K562 (cell line): Measurements from ENCODE around the gene MIEF1. TPM values are rescaled to one million over a fixed set of nuclear protein-coding genes. Genes with fewer than 3 reads are reported as not detected.

Experiments
- BRF1 ChIP-seq: IDR thresholded peaks from 3 replicates; pipeline ENCODE4 v1.6.1; 2011; ENCODE audit warnings: borderline replicate concordance, mild to moderate bottlenecking; ENCODE audit not compliant: insufficient read length; ENCODE audit errors: extremely low read depth
- CBX5 ChIP-seq: IDR thresholded peaks from 2 replicates; pipeline ENCODE4 v1.6.1; 2014; ENCODE audit warnings: low read depth, borderline replicate concordance
- CC2D1A ChIP-seq: fragments of 450-650 bp; IDR thresholded peaks from 2 replicates; pipeline ENCODE4 v1.6.1; 2017; ENCODE audit warnings: mild to moderate bottlenecking
- CREB1 ChIP-seq, 2 experiments: sonication (generic) in 1 of 2; formaldehyde crosslinking in 1 of 2; IDR thresholded peaks; 2 replicates each; pipeline versions ENCODE4 v1.6.1 to v1.8.0; 2012 to 2022; ENCODE audit warnings: inconsistent platforms in 1 of 2, mild to moderate bottlenecking in 1 of 2, missing genetic modification reagents in 1 of 2, moderate library complexity in 1 of 2
- DMBX1 ChIP-seq: fragments of 250-450 bp; sonication (Bioruptor Pico); IDR thresholded peaks from 2 replicates; pipeline ENCODE4 v1.8.0; 2022; ENCODE audit warnings: inconsistent platforms, mild to moderate bottlenecking, moderate library complexity, borderline replicate concordance
- EP400 ChIP-seq: fragments of 450-650 bp; IDR thresholded peaks from 2 replicates; pipeline ENCODE4 v1.6.1; 2017; ENCODE audit warnings: antibody characterized with exemption, mild to moderate bottlenecking, moderate library complexity
- GATAD2A ChIP-seq: fragments of 450-650 bp; IDR thresholded peaks from 2 replicates; pipeline ENCODE4 v1.6.1; 2017
- KDM2B ChIP-seq: fragments of 250-450 bp; sonication (Bioruptor Pico); IDR thresholded peaks from 2 replicates; pipeline ENCODE4 v1.8.0; 2021; ENCODE audit warnings: mild to moderate bottlenecking, moderate library complexity
- KLF13 ChIP-seq: fragments of 450-650 bp; IDR thresholded peaks from 2 replicates; pipeline ENCODE4 v1.6.1; 2016; ENCODE audit warnings: missing genetic modification characterization, low read depth, mild to moderate bottlenecking, missing compliant biosample characterization, moderate library complexity, borderline replicate concordance
- LEF1 ChIP-seq: fragments of 450-650 bp; IDR thresholded peaks from 2 replicates; pipeline ENCODE4 v1.6.1; 2016; ENCODE audit warnings: mild to moderate bottlenecking
- PHB2 ChIP-seq: fragments of 450-650 bp; IDR thresholded peaks from 2 replicates; pipeline ENCODE4 v1.6.1; 2017; ENCODE audit warnings: low read depth
- RB1 ChIP-seq: fragments of 450-650 bp; IDR thresholded peaks from 2 replicates; pipeline ENCODE4 v1.6.1; 2017; ENCODE audit warnings: low read depth, mild to moderate bottlenecking
- RBM25 ChIP-seq: fragments of 200-400 bp; formaldehyde crosslinking; IDR thresholded peaks from 2 replicates; pipeline ENCODE4 v1.6.1; 2018; ENCODE audit warnings: low read length, low read depth, moderate library complexity; ENCODE audit not compliant: severe bottlenecking
- SMAD4 ChIP-seq: fragments of 250-450 bp; sonication (Bioruptor Pico); conservative IDR thresholded peaks from 2 replicates; pipeline ENCODE4 v1.8.0; 2021; ENCODE audit warnings: inconsistent platforms, mild to moderate bottlenecking, moderate library complexity
- TEAD1 ChIP-seq, 2 experiments: fragments of 450-650 bp in 1 of 2; sonication (generic) in 1 of 2; formaldehyde crosslinking; IDR thresholded peaks; 2 replicates each; pipeline versions ENCODE4 v1.4.0 to v1.8.0; 2020 to 2022; ENCODE audit warnings: mild to moderate bottlenecking in 2 of 2, missing genetic modification reagents in 1 of 2
- TFE3 ChIP-seq: fragments of 450-650 bp; formaldehyde crosslinking; IDR thresholded peaks from 2 replicates; pipeline ENCODE4 v1.4.0; 2020; ENCODE audit warnings: mild to moderate bottlenecking, mixed read lengths
- TSHZ1 ChIP-seq: fragments of 250-450 bp; sonication (Bioruptor Pico); IDR thresholded peaks from 2 replicates; pipeline ENCODE4 v1.4.0; 2020; ENCODE audit warnings: mild to moderate bottlenecking, moderate library complexity
- U2AF2 ChIP-seq: fragments of 200-400 bp; formaldehyde crosslinking; optimal IDR thresholded peaks from 2 replicates; pipeline ENCODE3; 2017; ENCODE audit warnings: low read depth, mild to moderate bottlenecking, low read length
- YY1 ChIP-seq, 3 experiments: IDR thresholded peaks; 2 replicates each; pipeline ENCODE4 v1.6.1; 2011; ENCODE audit warnings: low read length in 2 of 3, mild to moderate bottlenecking in 2 of 3, moderate library complexity in 2 of 3, borderline replicate concordance in 1 of 3, control low read depth in 1 of 3, low read depth in 1 of 3; ENCODE audit not compliant: insufficient read depth in 3 of 3, insufficient replicate concordance in 2 of 3, control insufficient read depth in 1 of 3, insufficient read length in 1 of 3; ENCODE audit errors: extremely low read depth in 1 of 3
- ZNF12 ChIP-seq: sonication (generic); formaldehyde crosslinking; IDR thresholded peaks from 2 replicates; pipeline ENCODE4 v1.4.0; 2020; ENCODE audit warnings: mild to moderate bottlenecking, missing genetic modification reagents
- ZNF174 ChIP-seq: fragments of 250-450 bp; sonication (Bioruptor Pico); IDR thresholded peaks from 2 replicates; pipeline ENCODE4 v1.4.0; 2020; ENCODE audit warnings: mild to moderate bottlenecking
- ZNF239 ChIP-seq: fragments of 250-450 bp; sonication (Bioruptor Pico); IDR thresholded peaks from 2 replicates; pipeline ENCODE4 v1.4.0; 2020; ENCODE audit warnings: mild to moderate bottlenecking
- ZNF766 ChIP-seq: fragments of 200-800 bp; sonication (Bioruptor generic); conservative IDR thresholded peaks from 2 replicates; pipeline ENCODE4 v1.6.1; 2016; ENCODE audit warnings: missing genetic modification characterization, missing compliant biosample characterization
- ZNF780A ChIP-seq: fragments of 250-450 bp; sonication (Bioruptor Pico); IDR thresholded peaks from 2 replicates; pipeline ENCODE4 v1.5.0; 2021; ENCODE audit warnings: mild to moderate bottlenecking
- polyA plus RNA-seq, 8 experiments: library from polyadenylated mRNA; depleted of rRNA in 4 of 8; stranded (reverse) in 5 of 8; unstranded in 3 of 8; fragments of >200 nt; fragmentation: Nextera tagmentation in 2 of 8; fragmentation: Illumina TruSeq in 1 of 8; extraction: Ambion mirVana in 2 of 8; extraction: Trizol in 1 of 8; gene quantifications; 2 replicates each; pipeline versions ENCODE4 v1.2.1 to v1.2.3, GENCODE V29; 2011 to 2014; ENCODE audit warnings: inconsistent platforms in 1 of 8, missing spikeins in 1 of 8
- total RNA-seq, 7 experiments: library from RNA; depleted of rRNA in 6 of 7; stranded (reverse); fragments of >200 nt in 6 of 7; fragmentation: Illumina TruSeq in 2 of 7; extraction: Trizol in 2 of 7; gene quantifications; 2 replicates each; pipeline versions ENCODE4 v1.2.1 to v1.2.3, GENCODE V29; 2011 to 2021; ENCODE audit warnings: low replicate concordance in 1 of 7

MIEF1 gene
- total and polyA plus RNA-seq, 9 of the 15 experiments (the other 6 are each of a cell fraction or from before 2014, with no cell fraction given) = 10.9 to 51.8 (median 25.5) TPM

- TF ChIP-seq TSHZ1 (CRISPR knock-in tag) (no peak), ZNF766 (CRISPR knock-in tag) (no peak), U2AF2 (no peak), ZNF12 (CRISPR knock-in tag) (0 out of 2 replicates have a peak, but pooled peaks have one; percentile 8), KDM2B (CRISPR knock-in tag) (no peak), SMAD4 (peak; percentile 59), CC2D1A (peak; percentile 58; the same call in 1 of the 2 replicates), LEF1 (no peak), YY1 (IDR thresholded peaks at IDR 0.05; ENCODE audit: borderline replicate concordance in 1 of 3, control insufficient read depth in 1 of 3, extremely low read depth in 1 of 3, insufficient read depth in 3 of 3, insufficient read length in 1 of 3, insufficient replicate concordance in 2 of 3, low read depth in 1 of 3, low read length in 2 of 3) (peak in 2 of 3 experiments; percentile 76 to 86), BRF1 (no peak), ZNF174 (no peak), GATAD2A (no peak), DMBX1 (no peak), CREB1 (IDR thresholded peaks at IDR 0.05) (no peak), CREB1 (CRISPR knock-in tag; IDR thresholded peaks at IDR 0.05) (peak; percentile 41; the same call in 1 of the 2 replicates), PHB2 (no peak), EP400 (peak; percentile 34; the same call in 1 of the 2 replicates), RBM25 (no peak), RB1 (peak; percentile 96), ZNF239 (CRISPR knock-in tag) (no peak), TFE3 (no peak), TEAD1 (CRISPR knock-in tag; IDR thresholded peaks at IDR 0.05) (peak in 1 of 2 experiments; percentile 65; a peak in 1 of 4 replicates), CBX5 (no peak), ZNF780A (CRISPR knock-in tag) (no peak), KLF13 (no peak)
Measured at GRCh38 chr22:39528681-39529486, 26.8 kb downstream of the MIEF1 start (continued).
